Effector memory CD4-positive, alpha-beta T cell (primary cell): ENCODE data around the gene ITM2C.

ENCODE experiments used
- DNase-seq, 3 donors: peaks; one replicate each; pipeline ENCODE4 v3.0.0-alpha.2; 2020
- H3K27ac ChIP-seq: 2 replicates; pipeline ENCODE4 v1.7.0; 2013; ENCODE audit warnings: mild to moderate bottlenecking, low read length, moderate library complexity; ENCODE audit not compliant: insufficient read depth, poor library complexity, severe bottlenecking
- H3K27me3 ChIP-seq: replicated peaks from 2 replicates; pipeline ENCODE4 v1.7.0; 2013; ENCODE audit warnings: mild to moderate bottlenecking, low read length; ENCODE audit not compliant: insufficient read depth, control insufficient read depth, poor library complexity, severe bottlenecking
- H3K36me3 ChIP-seq: 2 replicates; pipeline ENCODE4 v1.7.0; 2013; ENCODE audit warnings: mild to moderate bottlenecking, low read length, moderate library complexity; ENCODE audit not compliant: control insufficient read depth, insufficient read depth
- H3K4me1 ChIP-seq: 2 replicates; pipeline ENCODE4 v1.7.0; 2013; ENCODE audit warnings: low read length, mild to moderate bottlenecking; ENCODE audit not compliant: control insufficient read depth, insufficient read depth, poor library complexity, severe bottlenecking
- H3K4me3 ChIP-seq: 2 replicates; pipeline ENCODE4 v1.7.0; 2013; ENCODE audit warnings: low read length, low read depth, mild to moderate bottlenecking; ENCODE audit not compliant: insufficient read depth, poor library complexity, severe bottlenecking
- H3K9me3 ChIP-seq: 2 replicates; pipeline ENCODE4 v1.7.0; 2013; ENCODE audit warnings: mild to moderate bottlenecking, low read length, moderate library complexity; ENCODE audit not compliant: control insufficient read depth

The ITM2C gene

DNA sequence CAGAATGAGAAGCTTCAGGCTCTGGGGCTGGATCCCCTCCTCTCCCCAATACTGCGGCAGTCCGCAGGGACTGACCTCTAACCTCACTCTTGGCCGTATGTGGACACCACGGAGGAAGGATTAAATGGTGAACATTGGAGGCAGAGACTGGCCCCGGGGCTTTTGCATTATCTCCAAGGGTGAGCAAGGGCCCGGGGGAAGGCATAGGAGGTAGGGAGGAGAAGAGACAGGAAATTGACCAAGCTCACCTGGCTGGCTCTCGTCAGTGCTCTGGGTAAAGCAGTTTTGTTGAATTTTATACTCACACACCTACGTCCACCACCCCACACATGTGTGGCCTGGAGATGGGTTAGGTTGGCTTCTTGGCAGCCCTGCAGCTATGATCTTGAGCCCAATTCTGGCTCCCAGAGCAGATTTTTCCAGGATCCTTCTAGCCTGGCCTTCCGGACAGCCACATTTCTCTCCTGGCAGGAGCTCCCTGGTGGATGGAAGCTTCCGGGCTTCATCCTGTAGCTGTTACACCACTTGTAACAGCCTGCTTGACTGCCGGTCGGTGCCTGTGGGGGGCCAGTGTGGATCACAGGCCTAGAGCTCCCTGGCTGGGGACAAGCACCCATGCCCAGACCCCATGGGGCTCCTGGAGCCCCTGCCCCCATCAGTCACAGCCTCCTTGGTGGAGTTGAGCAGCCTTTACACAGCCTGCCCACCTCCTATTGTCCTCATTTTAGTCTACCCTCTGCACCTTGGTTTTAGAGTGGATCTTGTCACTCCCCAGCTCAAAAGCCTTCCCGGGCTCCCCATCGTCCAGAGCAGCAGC, 7.6 kb downstream of the ITM2C start:
- no peak for DNase-seq
- no peaks in the 10 kb centered on the region for H3K9me3 ChIP-seq
- no peak overlapping the region for H3K4me3 ChIP-seq
- H3K36me3 ChIP-seq = peaks cover 10% of the 10 kb centered on the region
- H3K27ac ChIP-seq = no peak overlapping the region
- H3K4me1 ChIP-seq = peaks cover 10% of the 10 kb centered on the region
- no peaks in the 10 kb centered on the region for H3K27me3 ChIP-seq

DNA sequence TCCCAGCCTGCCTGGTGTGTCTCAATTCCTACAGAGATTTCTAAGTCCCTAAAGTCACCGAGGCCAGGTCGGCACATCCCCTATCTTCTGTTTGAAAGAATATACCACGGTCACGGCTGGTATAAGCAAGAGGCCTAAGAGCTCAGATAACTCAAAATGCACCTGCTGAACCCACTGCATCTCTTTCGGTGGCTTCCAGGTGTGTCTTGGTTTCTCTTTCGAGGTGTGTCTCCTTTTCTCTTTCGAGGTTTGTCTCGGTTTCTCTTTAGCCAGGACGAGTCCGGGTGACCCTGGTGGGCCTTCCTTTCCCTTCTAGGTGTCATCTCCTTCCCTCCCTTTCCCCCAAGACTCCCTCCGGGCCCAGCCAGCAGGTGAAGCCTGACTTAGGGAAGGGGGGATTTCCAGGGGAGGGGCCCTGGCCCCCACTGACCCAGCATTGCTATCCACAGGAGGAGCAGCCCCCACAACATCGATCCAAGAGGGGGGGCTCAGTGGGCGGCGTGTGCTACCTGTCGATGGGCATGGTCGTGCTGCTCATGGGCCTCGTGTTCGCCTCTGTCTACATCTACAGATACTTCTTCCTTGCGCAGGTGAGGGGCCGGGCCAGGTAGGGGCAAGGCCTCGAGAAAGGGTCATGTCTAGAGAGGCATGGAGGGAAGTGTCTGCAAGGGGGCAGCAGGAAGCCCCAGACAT, 8.4 kb downstream of the ITM2C start:
- no peak for DNase-seq

DNA sequence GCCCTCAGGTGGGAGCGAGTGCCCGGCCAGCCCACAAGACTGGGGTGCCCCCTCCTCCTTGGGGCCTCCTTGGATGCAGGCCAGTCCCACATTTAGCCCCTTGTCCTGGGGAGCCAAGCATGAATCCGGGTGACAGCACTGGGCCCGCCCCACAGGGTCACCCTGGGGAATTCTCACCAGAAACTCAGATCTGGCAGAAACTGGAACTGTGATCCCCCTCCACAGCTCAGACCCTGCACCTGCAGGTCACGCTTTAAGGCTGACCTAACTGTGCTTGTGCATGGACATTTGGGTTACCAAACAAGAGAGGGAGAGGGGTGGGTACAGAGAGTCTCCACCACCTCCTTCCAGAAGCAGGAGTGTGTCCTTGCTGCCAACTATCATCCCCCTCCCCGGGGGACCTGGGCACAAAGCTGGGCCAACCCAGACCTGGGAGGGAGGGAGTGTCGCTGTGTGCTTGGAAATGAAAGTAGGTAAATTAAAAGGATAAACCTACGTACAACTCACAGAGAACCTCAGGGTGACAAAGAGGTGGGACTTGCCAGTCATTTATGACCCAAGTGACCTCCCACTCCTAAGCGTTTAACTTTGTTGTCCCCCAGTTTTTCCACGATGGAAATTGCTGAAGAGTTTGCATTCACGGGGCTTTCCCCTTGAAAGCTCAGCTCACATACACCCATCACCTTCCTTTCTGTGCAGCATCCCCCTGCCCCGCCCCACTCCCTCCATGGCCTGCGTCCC, 9.1 kb downstream of the ITM2C start:
- no peak overlapping the region for H3K4me3 ChIP-seq
- peaks cover 10% of the 10 kb centered on the region for H3K4me1 ChIP-seq
- no peaks in the 10 kb centered on the region for H3K9me3 ChIP-seq
- no peak for DNase-seq
- peaks cover 14% of the 10 kb centered on the region for H3K36me3 ChIP-seq
- no peak overlapping the region for H3K27ac ChIP-seq
- no peaks in the 10 kb centered on the region for H3K27me3 ChIP-seq

More for the DNA sequence above, 8.4 kb downstream of the ITM2C start:
- H3K4me1 ChIP-seq = peaks cover 10% of the 10 kb centered on the region
- H3K27me3 ChIP-seq = no peaks in the 10 kb centered on the region
- H3K27ac ChIP-seq = no peak overlapping the region
- H3K9me3 ChIP-seq = no peaks in the 10 kb centered on the region
- peaks cover 10% of the 10 kb centered on the region for H3K36me3 ChIP-seq
- no peak overlapping the region for H3K4me3 ChIP-seq

DNA sequence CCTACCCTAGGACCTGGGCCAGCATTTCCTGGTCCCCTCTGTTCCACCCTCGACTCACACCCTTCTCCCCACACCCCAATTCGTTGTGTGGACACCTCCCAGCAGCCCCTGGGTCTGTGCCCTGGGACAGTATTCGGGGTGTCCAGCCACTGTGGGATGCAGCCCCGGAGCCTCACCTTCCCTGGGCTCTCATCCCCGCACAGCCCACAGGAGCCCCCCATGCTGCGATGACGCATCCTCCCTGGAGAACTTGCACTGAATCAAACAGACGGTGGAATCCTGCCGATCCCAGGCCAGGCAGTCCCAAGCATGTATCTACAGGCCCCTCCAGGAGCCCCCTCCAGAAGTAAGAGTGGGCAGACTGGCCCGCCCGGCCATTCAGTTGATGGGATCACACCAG, 9.7 kb downstream of the ITM2C start:
- Histone ChIP-seq H3K4me1 (peaks cover 10% of the 10 kb centered on the region), H3K27me3 (no peaks in the 10 kb centered on the region), H3K27ac (no peak overlapping the region), H3K4me3 (no peak overlapping the region), H3K9me3 (no peaks in the 10 kb centered on the region), H3K36me3 (peaks cover 14% of the 10 kb centered on the region)
- DNase-seq = no peak

DNA sequence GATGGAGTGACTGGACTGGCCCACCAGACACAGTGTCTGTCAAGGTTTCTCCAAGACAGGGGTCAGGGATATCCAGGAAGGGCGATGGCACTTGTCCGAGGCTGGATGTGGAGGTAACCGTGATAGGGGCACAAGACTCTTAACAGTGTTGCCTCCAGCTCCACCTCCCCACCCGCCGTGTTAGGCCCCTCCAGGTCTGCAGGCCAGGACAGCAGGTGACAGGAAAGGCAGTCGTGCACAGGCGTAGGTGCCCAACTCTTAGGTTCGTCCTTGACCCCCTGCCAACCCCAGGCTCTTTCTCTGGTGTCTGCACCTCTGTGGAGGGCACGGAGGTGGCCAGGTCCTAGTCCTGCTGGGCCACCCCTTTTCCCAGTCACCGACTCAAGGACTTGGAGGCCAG, 10.1 kb downstream of the ITM2C start:
- Histone ChIP-seq H3K27ac (no peak overlapping the region), H3K27me3 (no peaks in the 10 kb centered on the region), H3K9me3 (no peaks in the 10 kb centered on the region), H3K4me1 (peaks cover 10% of the 10 kb centered on the region), H3K4me3 (no peak overlapping the region), H3K36me3 (peaks cover 14% of the 10 kb centered on the region)
- DNase-seq = no peak

DNA sequence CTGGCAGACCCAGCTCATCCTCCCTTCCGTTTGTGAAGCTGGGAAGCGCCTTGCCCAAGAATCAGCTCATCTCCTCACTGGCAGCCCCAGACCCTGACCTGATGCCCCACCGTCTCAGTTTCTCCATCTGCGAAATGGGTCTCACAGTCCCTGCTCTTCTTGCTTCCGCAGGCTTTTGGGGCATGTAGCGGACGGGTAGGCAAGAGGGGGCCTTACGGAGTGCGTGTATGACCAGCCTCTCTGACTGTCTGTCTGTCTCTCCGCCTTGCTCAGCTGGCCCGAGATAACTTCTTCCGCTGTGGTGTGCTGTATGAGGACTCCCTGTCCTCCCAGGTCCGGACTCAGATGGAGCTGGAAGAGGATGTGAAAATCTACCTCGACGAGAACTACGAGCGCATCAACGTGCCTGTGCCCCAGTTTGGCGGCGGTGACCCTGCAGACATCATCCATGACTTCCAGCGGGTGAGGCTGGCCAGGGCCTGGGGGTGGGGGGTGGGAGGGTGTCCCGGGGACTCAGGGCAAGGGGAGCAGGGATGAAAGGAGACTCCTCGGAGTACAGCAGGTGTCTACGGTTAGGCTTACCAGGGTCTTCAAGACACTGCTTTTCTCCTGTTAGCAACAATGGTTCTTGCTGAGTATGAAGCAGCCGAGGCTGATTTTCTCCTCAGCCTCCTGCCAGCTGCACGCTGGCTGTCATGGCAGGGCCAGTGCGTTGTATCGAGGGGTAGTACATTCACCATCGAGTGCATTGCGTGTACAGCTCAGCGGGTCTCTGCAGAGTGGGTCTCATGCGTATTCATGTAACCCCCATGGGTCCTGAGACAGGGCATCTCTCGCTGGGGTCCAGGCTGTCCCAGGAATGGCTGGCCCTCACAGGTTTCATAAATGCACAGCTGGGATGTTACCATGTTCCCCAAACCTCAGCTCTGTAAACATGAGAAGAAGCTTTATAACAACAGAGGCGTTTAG, 10.9 kb downstream of the ITM2C start:
- H3K36me3 ChIP-seq = peaks cover 14% of the 10 kb centered on the region
- no peak overlapping the region for H3K4me3 ChIP-seq
- peaks cover 10% of the 10 kb centered on the region for H3K4me1 ChIP-seq
- no peak for DNase-seq
- no peaks in the 10 kb centered on the region for H3K27me3 ChIP-seq
- no peaks in the 10 kb centered on the region for H3K9me3 ChIP-seq
- no peak overlapping the region for H3K27ac ChIP-seq

DNA sequence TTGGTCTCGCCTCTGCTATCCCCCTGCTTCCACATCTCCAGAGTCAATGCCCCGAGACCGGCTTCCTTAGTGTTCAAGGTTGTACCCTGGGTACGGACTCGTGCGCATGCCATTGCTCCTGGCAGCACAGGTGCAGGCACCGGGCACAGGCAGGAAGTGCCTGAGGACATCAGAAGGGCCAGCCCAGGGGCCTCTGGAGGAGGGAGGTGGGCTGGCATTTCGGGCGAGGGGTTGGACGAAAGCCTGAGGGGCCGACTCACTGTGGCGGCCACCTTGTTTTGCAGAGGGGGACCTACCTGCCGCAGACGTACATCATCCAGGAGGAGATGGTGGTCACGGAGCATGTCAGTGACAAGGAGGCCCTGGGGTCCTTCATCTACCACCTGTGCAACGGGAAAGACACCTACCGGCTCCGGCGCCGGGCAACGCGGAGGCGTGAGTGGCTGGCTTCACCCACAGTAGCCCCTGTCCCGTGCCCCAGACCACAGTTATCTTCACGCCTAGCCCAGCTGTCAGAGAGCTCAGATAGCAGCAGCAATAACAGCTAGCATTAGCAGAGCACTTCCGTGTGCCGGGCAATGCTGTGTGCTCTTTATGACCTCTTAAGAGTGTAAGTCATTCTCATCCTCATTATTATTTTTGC, 12.5 kb downstream of the ITM2C start:
- H3K4me3 ChIP-seq = no peak overlapping the region
- H3K9me3 ChIP-seq = no peaks in the 10 kb centered on the region
- DNase-seq = no peak
- H3K4me1 ChIP-seq = peaks cover 10% of the 10 kb centered on the region
- H3K27ac ChIP-seq = no peak overlapping the region
- H3K27me3 ChIP-seq = no peaks in the 10 kb centered on the region
- H3K36me3 ChIP-seq = peaks cover 14% of the 10 kb centered on the region

DNA sequence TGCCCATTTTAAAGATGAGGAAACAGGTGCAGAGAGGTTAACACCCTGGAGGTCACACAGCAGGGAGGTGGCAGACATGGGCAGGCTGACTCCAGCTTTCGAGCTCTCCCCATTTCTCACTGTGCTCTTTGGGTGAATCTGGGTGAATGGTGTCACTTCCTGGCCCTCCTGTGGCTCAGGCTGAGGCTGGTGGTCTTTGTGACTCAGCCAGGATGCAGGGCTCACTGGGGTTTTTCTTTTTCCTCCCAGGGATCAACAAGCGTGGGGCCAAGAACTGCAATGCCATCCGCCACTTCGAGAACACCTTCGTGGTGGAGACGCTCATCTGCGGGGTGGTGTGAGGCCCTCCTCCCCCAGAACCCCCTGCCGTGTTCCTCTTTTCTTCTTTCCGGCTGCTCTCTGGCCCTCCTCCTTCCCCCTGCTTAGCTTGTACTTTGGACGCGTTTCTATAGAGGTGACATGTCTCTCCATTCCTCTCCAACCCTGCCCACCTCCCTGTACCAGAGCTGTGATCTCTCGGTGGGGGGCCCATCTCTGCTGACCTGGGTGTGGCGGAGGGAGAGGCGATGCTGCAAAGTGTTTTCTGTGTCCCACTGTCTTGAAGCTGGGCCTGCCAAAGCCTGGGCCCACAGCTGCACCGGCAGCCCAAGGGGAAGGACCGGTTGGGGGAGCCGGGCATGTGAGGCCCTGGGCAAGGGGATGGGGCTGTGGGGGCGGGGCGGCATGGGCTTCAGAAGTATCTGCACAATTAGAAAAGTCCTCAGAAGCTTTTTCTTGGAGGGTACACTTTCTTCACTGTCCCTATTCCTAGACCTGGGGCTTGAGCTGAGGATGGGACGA, 13.2 kb downstream of the ITM2C start:
- Histone ChIP-seq H3K4me3 (no peak overlapping the region), H3K27me3 (no peaks in the 10 kb centered on the region), H3K36me3 (peaks cover 14% of the 10 kb centered on the region), H3K27ac (no peak overlapping the region), H3K4me1 (peaks cover 7% of the 10 kb centered on the region), H3K9me3 (no peaks in the 10 kb centered on the region)
- DNase-seq = peak in 1 of 3 donors; percentile 54
